HT-29 (cell line): ENCODE measurements around the gene UBN1. TPM values are rescaled to one million over a fixed set of nuclear protein-coding genes. Genes with fewer than 3 reads are reported as not detected.

Source experiments
- DNase-seq: peaks from one replicate; pipeline ENCODE4 v3.0.0-alpha.2; 2015; ENCODE audit warnings: low spot score
- total RNA-seq: library from RNA; depleted of rRNA; stranded (reverse); fragments of >200 nt; shearing (Covaris generic); gene quantifications from 2 replicates; pipeline ENCODE4 v1.2.3, GENCODE V29; 2014

UBN1 gene
- total RNA-seq, 1 experiment from 2014 or later, result 35.1 TPM

GRCh38 chr16:4820652-4821051 lies 26.6 kb upstream of the UBN1 start:
- DNase-seq, result no peak

DNA sequence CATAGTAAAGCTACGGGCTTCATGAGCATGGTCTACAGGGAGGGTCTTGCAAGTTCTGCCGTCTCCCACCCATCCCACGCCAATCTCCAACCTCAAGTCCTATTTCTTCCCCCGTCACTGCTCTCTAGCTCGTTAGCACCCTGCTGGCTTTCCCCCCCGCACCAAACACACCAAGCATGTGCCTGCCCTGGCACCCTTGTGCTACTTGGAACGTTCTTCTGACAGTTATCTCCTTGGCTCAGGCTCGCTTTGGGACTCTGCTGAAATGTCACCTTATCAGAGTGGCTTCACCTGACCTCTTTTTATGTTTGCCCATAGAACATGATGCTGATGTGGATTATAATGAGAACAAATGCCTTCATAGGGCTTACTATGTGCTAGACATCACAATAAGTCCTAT lies 22.1 kb upstream of the UBN1 start:
- DNase-seq, result no peak

DNA sequence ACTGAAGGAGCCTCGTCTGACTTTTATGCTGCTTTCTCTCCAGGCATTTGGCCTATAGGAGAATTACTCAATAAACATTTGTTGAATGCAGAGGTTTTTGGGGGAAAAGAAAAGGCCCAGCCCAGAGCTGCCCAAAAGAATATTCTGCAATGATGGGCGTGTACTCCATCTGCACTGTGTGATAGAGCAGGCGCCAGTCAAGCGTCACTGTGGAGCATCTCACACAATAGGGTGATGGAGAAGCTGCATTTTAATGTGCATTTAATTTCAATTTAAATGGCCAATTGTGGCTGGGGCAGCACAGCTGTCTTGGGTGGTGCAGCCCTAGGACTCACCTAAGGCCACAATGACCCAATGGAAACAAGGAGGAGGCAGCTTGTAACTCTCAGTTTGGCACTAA lies 20.8 kb upstream of the UBN1 start:
- no peak for DNase-seq

- DNase-seq, result no peak
Observed at GRCh38 chr16:4826980-4827379, 20.3 kb upstream of the UBN1 start.

DNA sequence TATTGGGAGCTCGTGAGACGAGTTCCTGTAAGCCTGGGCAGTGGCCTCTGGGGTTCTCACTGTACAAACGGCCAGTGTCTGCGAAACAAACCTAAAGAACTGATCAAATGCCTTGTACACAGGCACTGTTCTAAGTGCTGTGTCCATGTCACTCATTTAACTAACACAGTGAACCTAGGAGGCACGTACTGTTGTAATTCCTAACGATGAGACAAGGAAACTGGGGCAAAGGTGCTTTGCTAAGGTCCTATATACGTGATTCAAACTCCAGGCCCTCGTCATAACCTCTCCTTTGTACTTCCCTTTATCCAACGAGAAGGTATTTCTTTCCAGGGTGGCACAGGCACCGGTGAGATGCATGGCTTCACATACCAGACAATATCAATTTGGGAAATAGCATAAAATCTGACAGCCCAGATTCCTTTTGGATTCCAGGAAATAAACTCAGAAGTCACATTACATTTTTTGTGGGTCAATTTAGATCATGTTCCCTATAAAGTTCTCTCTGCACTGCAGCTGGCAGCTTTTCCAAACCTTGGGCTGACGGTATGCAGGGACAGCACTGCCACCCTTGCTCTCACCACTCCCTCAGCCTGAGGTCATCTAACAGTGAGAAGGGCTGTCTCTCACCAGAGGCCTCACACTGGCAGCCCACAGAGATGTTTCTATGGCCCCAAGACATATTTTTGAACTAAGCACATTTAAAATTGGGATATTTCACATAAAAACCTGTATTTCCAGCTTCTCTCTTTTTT lies 18.5 kb upstream of the UBN1 start:
- no peak for DNase-seq

DNA sequence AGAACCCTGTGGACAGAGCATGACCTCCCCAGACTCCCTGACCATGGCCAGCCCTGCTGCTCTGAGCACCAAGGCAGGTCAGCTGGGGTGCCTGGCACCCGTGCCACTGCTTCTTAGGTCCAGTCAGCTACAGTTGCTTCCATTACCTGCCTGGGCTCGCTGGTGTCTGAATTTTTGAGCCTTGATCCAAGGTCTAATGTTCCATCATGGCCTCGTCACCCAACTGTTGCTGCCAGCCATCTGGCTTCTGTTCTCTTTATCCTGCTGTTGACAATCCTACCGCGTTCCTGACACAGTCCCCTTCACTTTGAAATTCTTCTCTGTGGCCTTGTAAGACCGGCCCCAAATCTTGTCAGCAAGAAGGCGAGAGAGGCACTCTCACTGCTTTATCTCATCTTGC lies 16.9 kb upstream of the UBN1 start:
- no peak for DNase-seq

- DNase-seq, result no peak
Observed at GRCh38 chr16:4831616-4832015, 15.7 kb upstream of the UBN1 start.

- no peak for DNase-seq
Observed at GRCh38 chr16:4832698-4833343, 14.5 kb upstream of the UBN1 start.

DNA sequence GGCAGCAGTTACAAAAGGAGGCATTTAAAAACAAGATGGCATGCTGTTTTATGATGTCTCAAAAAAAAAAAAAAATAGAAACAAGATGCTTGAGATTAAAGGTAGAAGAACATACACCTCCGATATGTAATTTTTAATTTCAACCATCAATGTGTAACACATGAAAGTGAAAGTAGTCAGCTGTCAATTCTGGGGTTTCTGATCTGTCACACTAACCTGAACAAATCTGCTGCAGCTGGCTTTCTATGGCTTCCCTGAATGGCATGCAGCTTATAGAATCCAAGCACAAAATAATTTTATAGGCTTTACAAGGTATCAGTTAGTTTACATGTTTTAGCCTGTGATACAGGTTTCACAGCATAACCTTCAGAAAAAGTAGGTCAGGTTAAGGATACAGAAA lies 13.7 kb upstream of the UBN1 start:
- DNase-seq, result no peak

DNA sequence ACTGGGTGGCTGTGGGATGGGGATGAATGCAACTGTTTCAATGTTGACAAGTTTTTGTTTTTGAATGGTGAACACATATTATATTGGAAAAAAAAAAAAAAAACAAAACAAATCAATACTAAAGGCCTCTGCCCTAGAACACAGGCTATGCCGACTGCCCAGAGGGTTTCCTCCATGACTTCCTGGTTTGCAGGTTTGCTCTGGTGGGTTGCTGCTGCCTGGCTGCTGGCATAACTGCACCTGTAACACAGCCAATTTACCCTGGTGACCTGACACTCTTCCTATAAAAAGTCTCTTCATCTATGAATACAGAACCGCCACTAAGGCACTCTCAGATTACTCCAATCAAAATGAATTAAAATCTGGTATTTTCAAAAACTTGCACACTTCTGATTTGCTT lies 10.6 kb upstream of the UBN1 start:
- no peak for DNase-seq

GRCh38 chr16:4837733-4838501 lies 9.4 kb upstream of the UBN1 start:
- DNase-seq, result no peak

- DNase-seq, result no peak
Observed at GRCh38 chr16:4839942-4840341, 7.3 kb upstream of the UBN1 start.

DNA sequence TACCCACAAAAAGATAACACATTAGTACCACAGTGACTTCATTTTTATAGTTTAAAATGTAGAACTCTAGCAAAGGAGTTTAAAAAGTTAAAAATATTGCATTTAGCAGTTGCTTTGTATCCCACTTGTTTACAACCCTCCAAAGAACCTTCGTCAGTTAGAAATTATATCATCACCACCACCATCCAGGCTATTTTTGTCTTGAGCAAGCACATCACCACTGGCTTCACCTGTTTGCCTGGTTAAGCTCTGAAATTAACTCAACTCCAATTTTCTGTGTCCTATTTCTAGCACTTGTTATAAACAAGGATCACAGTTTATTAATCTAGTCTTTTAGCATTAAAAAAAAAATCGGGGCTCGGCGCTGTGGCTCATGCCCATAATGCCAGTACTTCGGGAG lies 6.3 kb upstream of the UBN1 start:
- DNase-seq, result no peak

GRCh38 chr16:4846503-4846900 lies 779 bp upstream of the UBN1 start:
- peak; percentile 77 for DNase-seq

GRCh38 chr16:4847774-4848587 lies 700 bp downstream of the UBN1 start:
- DNase-seq, result peak; percentile 59

DNA sequence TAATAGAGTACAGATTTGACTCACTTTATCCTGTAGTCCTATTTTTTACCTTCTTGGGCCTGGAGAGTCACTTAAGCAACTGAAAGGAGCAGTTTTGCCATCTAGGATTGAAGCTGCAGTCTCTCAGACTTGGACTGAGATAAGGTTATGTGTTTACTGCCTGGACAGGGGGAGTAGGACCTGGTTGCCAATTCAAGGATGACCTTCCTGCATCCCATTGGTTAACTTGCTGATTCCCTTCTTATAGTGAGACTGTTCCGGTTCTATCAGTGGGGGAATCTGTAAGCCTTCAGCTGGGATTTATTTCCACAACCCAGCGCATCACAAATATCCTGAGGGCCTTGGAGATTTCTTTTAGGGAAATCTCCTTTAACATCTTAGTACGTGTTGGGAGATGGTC lies 2.9 kb downstream of the UBN1 start:
- no peak for DNase-seq

DNA sequence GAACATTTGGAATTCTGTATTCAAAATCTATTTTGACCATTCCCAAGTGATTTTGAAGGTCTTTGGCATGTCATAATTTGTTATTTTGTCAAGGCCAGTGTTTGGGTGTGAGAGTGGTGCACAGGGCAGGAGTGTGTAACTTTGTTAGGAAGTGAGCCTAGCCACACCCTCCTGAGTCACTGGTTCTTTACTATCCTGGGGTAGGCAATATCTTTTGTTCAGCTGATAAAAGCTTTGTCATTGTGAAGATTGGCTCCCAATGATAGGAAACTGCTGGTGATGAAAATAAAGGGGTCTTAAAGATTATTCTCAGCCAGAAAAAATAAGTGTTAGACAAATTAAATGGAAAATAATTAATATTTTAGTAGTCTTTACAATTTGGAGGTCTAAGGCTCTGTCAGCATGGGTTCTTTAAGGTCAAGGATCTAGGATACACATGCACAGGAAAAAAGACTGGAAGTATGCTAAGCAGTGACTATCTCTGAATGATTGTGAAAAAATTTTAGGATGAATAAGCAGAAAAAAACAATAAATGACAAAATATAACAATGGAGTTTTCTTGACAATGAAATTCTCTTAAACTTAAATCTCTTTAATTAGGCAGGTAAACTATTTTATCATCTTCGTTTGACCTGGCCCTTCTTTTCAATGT lies 5.1 kb downstream of the UBN1 start:
- DNase-seq, result no peak

GRCh38 chr16:4855371-4855770 lies 8.1 kb downstream of the UBN1 start:
- DNase-seq, result no peak

- no peak for DNase-seq
Observed at GRCh38 chr16:4855804-4856203, 8.5 kb downstream of the UBN1 start.

DNA sequence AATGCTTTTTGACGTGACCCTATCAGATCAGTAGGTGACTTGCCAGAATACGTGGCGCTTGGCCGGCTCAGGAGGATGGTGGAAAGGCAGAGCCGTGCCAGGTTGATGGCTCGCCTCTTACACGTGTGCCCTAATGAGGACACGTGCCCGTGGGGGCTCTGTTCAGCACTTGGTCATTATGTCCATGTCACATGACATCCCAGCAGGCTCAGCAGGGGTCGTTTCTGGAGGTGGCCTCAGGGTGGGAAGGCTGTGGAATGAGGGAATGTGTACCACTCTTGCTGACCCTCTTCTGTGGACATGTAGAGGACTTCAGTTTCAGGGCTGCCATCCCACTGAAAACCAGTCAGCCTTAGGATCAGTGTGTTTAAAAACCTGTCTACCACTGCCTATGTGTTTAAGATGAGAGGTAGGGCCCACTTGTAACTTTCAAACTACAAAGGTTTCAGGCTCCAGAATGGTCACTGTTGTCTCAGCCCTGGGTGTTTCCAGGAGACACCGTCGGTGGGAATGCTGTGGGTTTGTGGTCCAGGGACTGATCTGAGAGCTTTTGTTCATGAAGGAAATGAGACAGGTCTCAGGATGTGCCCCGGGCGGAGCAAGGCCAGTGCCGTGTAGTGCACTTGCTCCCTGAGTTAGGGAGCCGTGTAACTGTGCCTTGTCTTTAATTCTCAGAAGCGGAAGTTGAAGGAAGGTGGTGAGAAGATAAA lies 12.1 kb downstream of the UBN1 start:
- DNase-seq, result no peak

DNA sequence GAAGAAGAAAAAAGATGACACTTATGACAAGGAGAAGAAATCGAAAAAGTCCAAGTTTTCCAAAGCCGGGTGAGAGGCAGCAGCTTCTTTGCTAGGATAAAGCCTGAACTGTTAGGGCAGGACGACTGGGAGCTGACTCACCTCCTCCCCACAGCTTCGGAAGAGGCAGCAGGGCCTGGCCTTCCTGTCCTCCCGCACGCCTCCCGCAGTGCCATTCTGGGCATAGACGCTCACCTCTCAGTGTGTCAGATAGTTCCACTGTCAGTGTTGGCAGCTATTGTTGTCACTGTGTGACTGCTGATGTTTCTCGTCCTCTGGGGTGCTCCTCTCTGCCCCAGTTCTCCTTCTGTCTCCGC lies 12.6 kb downstream of the UBN1 start:
- DNase-seq, result no peak
